Vagina (tissue), 2 donors: ENCODE data around the gene TRIM44. TPM values are rescaled to one million over a fixed set of nuclear protein-coding genes. Genes with fewer than 3 reads are reported as not detected.
"Not testable (repeated sequence)": the region's sequence is repeated elsewhere in the genome, so short reads cannot be mapped to it uniquely, and the experiment has no call there.

Experiments
- DNase-seq, 2 donors: peaks; one replicate each; pipeline ENCODE4 v3.0.0-alpha.2; 2017; ENCODE audit errors: extremely low spot score in 2 of 2
- H3K27ac ChIP-seq: fragments of 200-600 bp; sonication (generic); one replicate; pipeline ENCODE4 v1.5.1; 2019
- H3K27me3 ChIP-seq: fragments of 200-600 bp; sonication (generic); one replicate; pipeline ENCODE4 v1.5.1; 2019
- H3K36me3 ChIP-seq, 2 donors: fragments of 200-600 bp; sonication (generic); one replicate each; pipeline ENCODE4 v1.5.1; 2017 to 2019
- H3K4me1 ChIP-seq: fragments of 200-600 bp; sonication (generic); one replicate; pipeline ENCODE4 v1.5.1; 2019
- H3K4me3 ChIP-seq, 2 donors: fragments of 200-600 bp; sonication (generic); 1 replicate in 1 of 2; 2 replicates in 1 of 2; pipeline ENCODE4 v1.5.1; 2016 to 2019
- H3K9me3 ChIP-seq: fragments of 200-600 bp; sonication (generic); one replicate; pipeline ENCODE4 v1.5.1; 2019
- CTCF ChIP-seq, 3 experiments: fragments of 450-650 bp in 2 of 3; fragments of 200-600 bp in 1 of 3; sonication (generic) in 1 of 3; IDR thresholded peaks; one replicate each; pipeline ENCODE4 v1.5.1; 2017 to 2019; ENCODE audit warnings: antibody characterized with exemption in 3 of 3, mild to moderate bottlenecking in 2 of 3, moderate library complexity in 2 of 3
- POLR2A ChIP-seq, 2 donors: fragments of 450-650 bp; IDR thresholded peaks; one replicate each; pipeline ENCODE4 v1.6.1; 2017; ENCODE audit warnings: antibody characterized with exemption in 2 of 2, mild to moderate bottlenecking in 2 of 2, moderate library complexity in 2 of 2
- POLR2AphosphoS5 ChIP-seq, 2 donors: sonication (generic); formaldehyde crosslinking; IDR thresholded peaks; one replicate each; pipeline ENCODE4 v1.9.0; 2017; ENCODE audit warnings: antibody characterized with exemption in 2 of 2, mild to moderate bottlenecking in 2 of 2, low read depth in 1 of 2; ENCODE audit not compliant: insufficient read depth in 1 of 2
- intact Hi-C: fragments of 100-400 bp; cut with DNase I; formaldehyde crosslinking; loops from one replicate; pipeline ENCODE4 v1.15.1; 2023
- total RNA-seq: library from RNA; depleted of rRNA; stranded (reverse); fragments of >200 nt; gene quantifications from one replicate; pipeline ENCODE4 v1.2.3, GENCODE V29; 2016

TRIM44 gene
- total RNA-seq, 1 donor from 2014 or later, result 27.7 TPM

- H3K9me3 ChIP-seq, result no peaks in the 10 kb centered on the region
- H3K4me1 ChIP-seq, result no peaks in the 10 kb centered on the region
- H3K27ac ChIP-seq, result no peak overlapping the region
- no peak for TF ChIP-seq CTCF (IDR thresholded peaks at IDR 0.05)
- no peak for TF ChIP-seq POLR2AphosphoS5 (IDR thresholded peaks at IDR 0.05; ENCODE audit: insufficient read depth in 1 of 2, low read depth in 1 of 2)
- no peak for TF ChIP-seq POLR2A (IDR thresholded peaks at IDR 0.05)
- H3K27me3 ChIP-seq, result no peaks in the 10 kb centered on the region
- H3K36me3 ChIP-seq, result no peaks in the 10 kb centered on the region
- H3K4me3 ChIP-seq, result no peak overlapping the region
- DNase-seq, result no peak
- intact Hi-C loops, result no loop called here
Measured at GRCh38 chr11:35641964-35642363, 20.6 kb upstream of the TRIM44 start.

GRCh38 chr11:35647421-35648093 lies 15.0 kb upstream of the TRIM44 start:
- DNase-seq, result no peak
- no peak overlapping the region for H3K27ac ChIP-seq
- H3K4me1 ChIP-seq, result no peaks in the 10 kb centered on the region
- H3K9me3 ChIP-seq, result no peaks in the 10 kb centered on the region
- H3K36me3 ChIP-seq, result no peaks in the 10 kb centered on the region
- intact Hi-C loops, result no loop called here
- no peak overlapping the region for H3K4me3 ChIP-seq
- H3K27me3 ChIP-seq, result no peaks in the 10 kb centered on the region
- TF ChIP-seq POLR2AphosphoS5 (IDR thresholded peaks at IDR 0.05; ENCODE audit: insufficient read depth in 1 of 2, low read depth in 1 of 2) (no peak), POLR2A (IDR thresholded peaks at IDR 0.05) (no peak), CTCF (IDR thresholded peaks at IDR 0.05) (no peak)

DNA sequence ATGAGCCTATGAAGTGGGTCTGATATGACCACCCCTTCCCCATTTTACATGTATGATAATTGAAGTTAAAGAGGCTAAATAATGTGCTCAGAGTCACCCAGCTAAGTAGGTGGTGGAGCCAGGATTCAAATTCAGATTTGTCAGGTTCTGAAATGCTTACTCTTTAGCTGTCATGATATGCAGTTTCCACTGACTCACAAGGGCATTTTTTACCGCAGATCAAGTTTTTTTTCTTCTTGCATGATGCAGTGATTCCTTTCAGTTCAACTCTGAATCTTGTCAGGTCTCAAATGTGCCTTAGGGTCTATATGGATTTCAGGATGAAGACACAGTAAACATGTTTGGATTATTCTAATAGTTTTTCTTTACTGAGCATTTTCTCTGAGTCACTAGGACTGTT lies 12.6 kb upstream of the TRIM44 start:
- no peak for DNase-seq
- no peaks in the 10 kb centered on the region for H3K4me1 ChIP-seq
- intact Hi-C loops, result no loop called here
- H3K36me3 ChIP-seq, result no peaks in the 10 kb centered on the region
- no peak overlapping the region for H3K4me3 ChIP-seq
- H3K9me3 ChIP-seq, result no peaks in the 10 kb centered on the region
- no peaks in the 10 kb centered on the region for H3K27me3 ChIP-seq
- TF ChIP-seq POLR2AphosphoS5 (IDR thresholded peaks at IDR 0.05; ENCODE audit: insufficient read depth in 1 of 2, low read depth in 1 of 2), result no peak
- TF ChIP-seq CTCF (IDR thresholded peaks at IDR 0.05), result no peak
- TF ChIP-seq POLR2A (IDR thresholded peaks at IDR 0.05), result no peak
- H3K27ac ChIP-seq, result no peak overlapping the region

DNA sequence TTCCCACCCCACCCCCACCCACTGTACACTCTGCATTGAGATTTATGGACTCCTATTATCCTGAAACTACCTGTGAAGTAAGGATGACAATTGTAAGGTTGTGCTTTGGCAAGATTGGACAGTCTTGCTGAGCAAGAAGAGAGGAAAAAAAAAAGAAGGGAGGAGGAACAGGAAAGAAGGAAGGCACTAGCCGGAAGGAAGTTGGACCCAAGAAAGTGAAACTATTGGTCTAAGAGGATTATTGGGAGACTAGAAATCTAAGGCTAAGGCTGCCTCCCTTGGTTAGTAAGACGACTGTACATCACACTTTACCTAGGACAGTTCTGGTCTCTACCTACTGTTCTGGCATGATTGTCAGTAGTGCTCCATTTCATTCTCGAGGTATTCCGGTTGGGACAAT lies 12.1 kb upstream of the TRIM44 start:
- intact Hi-C loops, result no loop called here
- no peaks in the 10 kb centered on the region for H3K4me1 ChIP-seq
- H3K9me3 ChIP-seq, result no peaks in the 10 kb centered on the region
- no peak for DNase-seq
- H3K36me3 ChIP-seq, result no peaks in the 10 kb centered on the region
- H3K27ac ChIP-seq, result no peak overlapping the region
- H3K4me3 ChIP-seq, result no peak overlapping the region
- TF ChIP-seq POLR2AphosphoS5 (IDR thresholded peaks at IDR 0.05; ENCODE audit: insufficient read depth in 1 of 2, low read depth in 1 of 2), result no peak
- no peak for TF ChIP-seq CTCF (IDR thresholded peaks at IDR 0.05)
- no peak for TF ChIP-seq POLR2A (IDR thresholded peaks at IDR 0.05)
- H3K27me3 ChIP-seq, result no peaks in the 10 kb centered on the region

DNA sequence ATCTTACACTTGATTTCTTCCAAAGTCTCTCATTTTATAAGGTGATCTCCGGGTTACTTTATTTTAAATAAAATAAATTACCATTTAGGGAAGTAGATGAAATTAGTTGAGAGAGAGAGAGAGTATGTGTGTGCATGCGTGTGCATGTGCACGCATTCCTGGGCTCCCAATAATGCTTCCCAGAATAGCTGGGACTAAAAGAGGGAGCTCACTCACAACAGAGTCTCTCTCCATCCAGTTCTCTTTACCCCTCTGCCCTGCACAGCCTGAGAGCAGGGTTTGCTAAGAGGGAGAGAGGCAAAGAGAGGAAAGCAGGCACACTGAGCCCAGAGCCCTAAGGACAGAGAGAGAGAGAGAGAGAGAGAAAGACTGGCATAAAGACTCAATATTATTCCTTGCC lies 11.3 kb upstream of the TRIM44 start:
- H3K4me3 ChIP-seq, result no peak overlapping the region
- no peaks in the 10 kb centered on the region for H3K4me1 ChIP-seq
- DNase-seq, result no peak
- intact Hi-C loops, result loop anchor here (1.0 kb wide), 1 partner anchor 16 kb away; no protein-coding TSS in a partner anchor
- no peaks in the 10 kb centered on the region for H3K27me3 ChIP-seq
- TF ChIP-seq POLR2A (IDR thresholded peaks at IDR 0.05), result no peak
- no peak for TF ChIP-seq POLR2AphosphoS5 (IDR thresholded peaks at IDR 0.05; ENCODE audit: insufficient read depth in 1 of 2, low read depth in 1 of 2)
- TF ChIP-seq CTCF (IDR thresholded peaks at IDR 0.05), result no peak
- no peak overlapping the region for H3K27ac ChIP-seq
- no peaks in the 10 kb centered on the region for H3K36me3 ChIP-seq
- H3K9me3 ChIP-seq, result no peaks in the 10 kb centered on the region

DNA sequence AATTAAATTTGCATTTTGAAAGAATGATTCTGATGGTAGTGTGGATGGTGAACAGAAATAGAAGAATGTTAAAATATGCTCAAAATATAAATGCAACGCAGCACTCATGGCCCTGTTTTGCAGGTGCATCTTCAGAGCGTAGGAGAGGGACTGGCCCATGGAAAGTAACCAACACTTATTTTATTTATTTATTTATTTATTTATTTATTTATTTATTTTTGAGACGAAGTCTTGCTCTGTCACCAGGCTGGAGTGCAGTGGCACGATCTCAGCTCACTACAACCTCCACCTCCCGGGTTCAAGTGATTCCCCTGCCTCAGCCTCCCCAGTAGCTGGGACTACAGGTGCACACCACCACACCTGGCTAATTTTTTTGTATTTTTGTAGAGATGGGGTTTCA lies 9.8 kb upstream of the TRIM44 start:
- H3K4me3 ChIP-seq, H3K27me3 ChIP-seq, DNase-seq, H3K36me3 ChIP-seq, H3K9me3 ChIP-seq, H3K4me1 ChIP-seq, intact Hi-C loops, H3K27ac ChIP-seq: not testable (repeated sequence)
